GM19455 (cell line): ENCODE measurements around the gene LSM14B.
"Not testable (repeated sequence)": the region's sequence is repeated elsewhere in the genome, so short reads cannot be mapped to it uniquely, and the experiment has no call there.

ENCODE experiments used
- ATAC-seq: cut with Tn5 transposase; IDR thresholded peaks from one replicate; pipeline ENCODE4 v1.9.1; 2021; ENCODE audit not compliant: unreplicated experiment

Gene LSM14B

GRCh38 chr20:62146019-62146755 is 23.9 kb downstream of the LSM14B start:
- no peak for ATAC-seq

GRCh38 chr20:62147125-62147524 is 24.9 kb downstream of the LSM14B start:
- no peak for ATAC-seq

- no peak for ATAC-seq
Measured at GRCh38 chr20:62147528-62147927, 25.3 kb downstream of the LSM14B start.

- not testable (repeated sequence) for ATAC-seq
Measured at GRCh38 chr20:62148383-62148782, 26.1 kb downstream of the LSM14B start.

GRCh38 chr20:62148908-62149314 is 26.6 kb downstream of the LSM14B start:
- no peak for ATAC-seq

- ATAC-seq, result no peak
Measured at GRCh38 chr20:62149532-62150309, 27.4 kb downstream of the LSM14B start.

- no peak for ATAC-seq
Measured at GRCh38 chr20:62150310-62150575, 28.0 kb downstream of the LSM14B start.

- no peak for ATAC-seq
Measured at GRCh38 chr20:62151225-62151624, 28.9 kb downstream of the LSM14B start.

GRCh38 chr20:62151835-62152364 is 29.6 kb downstream of the LSM14B start:
- no peak for ATAC-seq

- ATAC-seq, result no peak
Measured at GRCh38 chr20:62155428-62156253, 33.4 kb downstream of the LSM14B start.

GRCh38 chr20:62156254-62156556 is 33.9 kb downstream of the LSM14B start:
- ATAC-seq, result no peak

GRCh38 chr20:62156592-62157386 is 34.5 kb downstream of the LSM14B start:
- ATAC-seq, result no peak

GRCh38 chr20:62157387-62158087 is 35.3 kb downstream of the LSM14B start:
- no peak for ATAC-seq

GRCh38 chr20:62158088-62158400 is 35.8 kb downstream of the LSM14B start:
- no peak for ATAC-seq

GRCh38 chr20:62158541-62158940 is 36.3 kb downstream of the LSM14B start:
- no peak for ATAC-seq

GRCh38 chr20:62159052-62159451 is 36.8 kb downstream of the LSM14B start:
- ATAC-seq, result no peak

GRCh38 chr20:62159839-62160238 is 37.6 kb downstream of the LSM14B start:
- no peak for ATAC-seq

GRCh38 chr20:62160253-62160652 is 38.0 kb downstream of the LSM14B start:
- ATAC-seq, result no peak

- no peak for ATAC-seq
Measured at GRCh38 chr20:62160876-62161275, 38.6 kb downstream of the LSM14B start.

GRCh38 chr20:62161347-62161746 is 39.1 kb downstream of the LSM14B start:
- ATAC-seq, result no peak
